Activated naive CD8-positive, alpha-beta T cell treated with anti-CD3 and anti-CD28 coated beads for 36 hours (primary cell): Measurements from ENCODE around the gene HMGN4. TPM values are rescaled to one million over a fixed set of nuclear protein-coding genes. Genes with fewer than 3 reads are reported as not detected.
A peak's percentile ranks its signal among the peaks of the same experiment; 100 is the strongest.
"Not testable (repeated sequence)": the region's sequence is repeated elsewhere in the genome, so short reads cannot be mapped to it uniquely, and the experiment has no call there.

Experiments used
- DNase-seq: peaks from one replicate; pipeline ENCODE4 v3.0.0; 2021
- H3K27ac Mint-ChIP-seq: one replicate; pipeline ENCODE4 v1.8.0; 2022; ENCODE audit warnings: mild to moderate bottlenecking, moderate library complexity, mixed read lengths
- H3K27me3 Mint-ChIP-seq: one replicate; pipeline ENCODE4 v1.8.0; 2022; ENCODE audit warnings: mild to moderate bottlenecking, mixed read lengths
- H3K36me3 Mint-ChIP-seq: one replicate; pipeline ENCODE4 v1.8.0; 2021; ENCODE audit warnings: mild to moderate bottlenecking, mixed read lengths
- H3K4me1 Mint-ChIP-seq: one replicate; pipeline ENCODE4 v1.8.0; 2021; ENCODE audit warnings: mixed read lengths
- H3K4me3 Mint-ChIP-seq: one replicate; pipeline ENCODE4 v1.8.0; 2022; ENCODE audit warnings: mild to moderate bottlenecking, moderate library complexity, mixed read lengths
- H3K9me3 Mint-ChIP-seq: one replicate; pipeline ENCODE4 v1.8.0; 2022; ENCODE audit warnings: mixed read lengths
- total RNA-seq, 2 experiments: library from RNA; stranded (reverse); gene quantifications; one replicate each; pipeline ENCODE4 v1.2.3, GENCODE V29; 2021

The HMGN4 gene
- total RNA-seq, 2 experiments from 2014 or later: 89.2 to 90.1 TPM

GRCh38 chr6:26533532-26533931 lies 4.6 kb upstream of the HMGN4 start:
- H3K9me3 Mint-ChIP-seq: no peaks in the 10 kb centered on the region
- H3K36me3 Mint-ChIP-seq: peaks cover 7% of the 10 kb centered on the region
- H3K27ac Mint-ChIP-seq: peak overlapping the region; percentile 95
- H3K4me1 Mint-ChIP-seq: peaks cover 46% of the 10 kb centered on the region
- H3K4me3 Mint-ChIP-seq: peak overlapping the region; percentile 97
- DNase-seq: no peak
- peaks cover 15% of the 10 kb centered on the region for H3K27me3 Mint-ChIP-seq

GRCh38 chr6:26534681-26535465 lies 3.3 kb upstream of the HMGN4 start:
- peaks cover 15% of the 10 kb centered on the region for H3K27me3 Mint-ChIP-seq
- H3K27ac Mint-ChIP-seq: peak overlapping the region; percentile 56
- H3K4me3 Mint-ChIP-seq: no peak overlapping the region

GRCh38 chr6:26536571-26537159 lies 1.5 kb upstream of the HMGN4 start:
- Mint-ChIP-seq H3K27me3 (peaks cover 15% of the 10 kb centered on the region), H3K36me3 (peaks cover 30% of the 10 kb centered on the region), H3K4me3 (peak overlapping the region; percentile 94), H3K4me1 (peaks cover 61% of the 10 kb centered on the region), H3K9me3 (no peaks in the 10 kb centered on the region), H3K27ac (peak overlapping the region; percentile 99)
- peak; percentile 42 for DNase-seq

More at GRCh38 chr6:26534681-26535465, 3.3 kb upstream of the HMGN4 start:
- Mint-ChIP-seq H3K4me1 (peaks cover 55% of the 10 kb centered on the region), H3K9me3 (no peaks in the 10 kb centered on the region), H3K36me3 (peaks cover 15% of the 10 kb centered on the region)
- no peak for DNase-seq

GRCh38 chr6:26537160-26537845 lies 863 bp upstream of the HMGN4 start:
- Mint-ChIP-seq H3K9me3 (no peaks in the 10 kb centered on the region), H3K27me3 (peaks cover 15% of the 10 kb centered on the region), H3K27ac (peak overlapping the region; percentile 99), H3K4me1 (peaks cover 59% of the 10 kb centered on the region), H3K36me3 (peaks cover 30% of the 10 kb centered on the region), H3K4me3 (peak overlapping the region; percentile 94)
- peak; percentile 88 for DNase-seq

- peaks cover 10% of the 10 kb centered on the region for H3K27me3 Mint-ChIP-seq
- no peak for DNase-seq
- H3K27ac Mint-ChIP-seq: peak overlapping the region; percentile 99
- peak overlapping the region; percentile 94 for H3K4me3 Mint-ChIP-seq
- no peaks in the 10 kb centered on the region for H3K9me3 Mint-ChIP-seq
- H3K4me1 Mint-ChIP-seq: peaks cover 54% of the 10 kb centered on the region
- peaks cover 33% of the 10 kb centered on the region for H3K36me3 Mint-ChIP-seq
Measured at GRCh38 chr6:26538572-26538902, 371 bp downstream of the HMGN4 start.

- Mint-ChIP-seq H3K36me3 (peaks cover 33% of the 10 kb centered on the region), H3K4me3 (peak overlapping the region; percentile 94), H3K27me3 (peaks cover 10% of the 10 kb centered on the region), H3K27ac (peak overlapping the region; percentile 99), H3K4me1 (peaks cover 54% of the 10 kb centered on the region), H3K9me3 (no peaks in the 10 kb centered on the region)
- no peak for DNase-seq
Measured at GRCh38 chr6:26539071-26539615, 977 bp downstream of the HMGN4 start.

GRCh38 chr6:26541579-26541978 lies 3.4 kb downstream of the HMGN4 start:
- H3K36me3 Mint-ChIP-seq: peaks cover 35% of the 10 kb centered on the region
- DNase-seq: no peak
- peaks cover 10% of the 10 kb centered on the region for H3K27me3 Mint-ChIP-seq
- no peaks in the 10 kb centered on the region for H3K9me3 Mint-ChIP-seq
- no peak overlapping the region for H3K4me3 Mint-ChIP-seq
- peaks cover 44% of the 10 kb centered on the region for H3K4me1 Mint-ChIP-seq
- H3K27ac Mint-ChIP-seq: peak overlapping the region; percentile 3

GRCh38 chr6:26543953-26544352 lies 5.8 kb downstream of the HMGN4 start:
- Mint-ChIP-seq H3K4me3 (no peak overlapping the region), H3K27ac (peak overlapping the region; percentile 4), H3K27me3 (no peaks in the 10 kb centered on the region), H3K4me1 (peaks cover 30% of the 10 kb centered on the region), H3K9me3 (no peaks in the 10 kb centered on the region), H3K36me3 (peaks cover 32% of the 10 kb centered on the region)
- DNase-seq: no peak

GRCh38 chr6:26544473-26544872 lies 6.3 kb downstream of the HMGN4 start:
- Mint-ChIP-seq H3K27me3 (no peaks in the 10 kb centered on the region), H3K4me3 (no peak overlapping the region), H3K9me3 (no peaks in the 10 kb centered on the region), H3K36me3 (peaks cover 28% of the 10 kb centered on the region), H3K4me1 (peaks cover 26% of the 10 kb centered on the region), H3K27ac (no peak overlapping the region)
- DNase-seq: no peak

- Mint-ChIP-seq H3K9me3 (no peaks in the 10 kb centered on the region), H3K27me3 (no peaks in the 10 kb centered on the region), H3K4me1 (peaks cover 27% of the 10 kb centered on the region), H3K36me3 (peaks cover 20% of the 10 kb centered on the region), H3K27ac (peak overlapping the region; percentile 4), H3K4me3 (no peak overlapping the region)
- no peak for DNase-seq
Measured at GRCh38 chr6:26545627-26546026, 7.5 kb downstream of the HMGN4 start.

GRCh38 chr6:26547363-26547762 lies 9.2 kb downstream of the HMGN4 start:
- Mint-ChIP-seq H3K36me3 (peaks cover 11% of the 10 kb centered on the region), H3K4me1 (peaks cover 25% of the 10 kb centered on the region)
- not testable (repeated sequence) for H3K9me3 Mint-ChIP-seq, DNase-seq, H3K27me3 Mint-ChIP-seq, H3K4me3 Mint-ChIP-seq, H3K27ac Mint-ChIP-seq

- no peaks in the 10 kb centered on the region for H3K27me3 Mint-ChIP-seq
- peak overlapping the region; percentile 88 for H3K27ac Mint-ChIP-seq
- peak; percentile 66 for DNase-seq
- H3K9me3 Mint-ChIP-seq: no peaks in the 10 kb centered on the region
- H3K4me3 Mint-ChIP-seq: peak overlapping the region; percentile 86
- peaks cover 6% of the 10 kb centered on the region for H3K36me3 Mint-ChIP-seq
- H3K4me1 Mint-ChIP-seq: peaks cover 23% of the 10 kb centered on the region
Measured at GRCh38 chr6:26550250-26550993, 12.3 kb downstream of the HMGN4 start.

GRCh38 chr6:26552205-26552604 lies 14.0 kb downstream of the HMGN4 start:
- Mint-ChIP-seq H3K9me3 (no peaks in the 10 kb centered on the region), H3K36me3 (no peaks in the 10 kb centered on the region), H3K4me3 (no peak overlapping the region), H3K4me1 (peaks cover 33% of the 10 kb centered on the region), H3K27me3 (peaks cover 3% of the 10 kb centered on the region), H3K27ac (no peak overlapping the region)
- no peak for DNase-seq

GRCh38 chr6:26552640-26553188 lies 14.5 kb downstream of the HMGN4 start:
- Mint-ChIP-seq H3K4me3 (no peak overlapping the region), H3K36me3 (no peaks in the 10 kb centered on the region), H3K4me1 (peaks cover 33% of the 10 kb centered on the region), H3K27me3 (peaks cover 3% of the 10 kb centered on the region), H3K9me3 (peaks cover 1% of the 10 kb centered on the region), H3K27ac (no peak overlapping the region)
- no peak for DNase-seq
